Stimulated activated CD4-positive, alpha-beta T cell treated with anti-CD3 and anti-CD28 coated beads, Interleukin-1b, Interleukin-23, amount 100 ng/mL, for 48 hours (primary cell): ENCODE data around the gene TNP2.

Experiments used
- DNase-seq: peaks from one replicate; pipeline ENCODE4 v3.0.0-alpha.2; 2020

The TNP2 gene

GRCh38 chr16:11276896-11277593 lies 7.9 kb upstream of the TNP2 start:
- no peak for DNase-seq

- no peak for DNase-seq
Observed at GRCh38 chr16:11276143-11276895, 7.2 kb upstream of the TNP2 start, which contains the start of gene PRM2. PRM2 (minus strand) TSS chr16:11276480; CDS start chr16:11276370, 110 bp downstream.

GRCh38 chr16:11274964-11275363 lies 5.8 kb upstream of the TNP2 start:
- no peak for DNase-seq

GRCh38 chr16:11273721-11274324 lies 4.7 kb upstream of the TNP2 start:
- no peak for DNase-seq

GRCh38 chr16:11272921-11273720 lies 4.0 kb upstream of the TNP2 start, which contains the start of gene PRM3:
PRM3 (minus strand) TSS chr16:11273629; CDS start chr16:11273595, 34 bp downstream.
- DNase-seq, result no peak

GRCh38 chr16:11272484-11272883 lies 3.4 kb upstream of the TNP2 start:
- no peak for DNase-seq

- DNase-seq, result no peak
Observed at GRCh38 chr16:11271610-11272009, 2.5 kb upstream of the TNP2 start.

- no peak for DNase-seq
Observed at GRCh38 chr16:11270602-11271162, 1.6 kb upstream of the TNP2 start.

GRCh38 chr16:11265124-11265523 lies 4.0 kb downstream of the TNP2 start:
- no peak for DNase-seq

GRCh38 chr16:11264155-11264832 lies 4.8 kb downstream of the TNP2 start:
- no peak for DNase-seq

GRCh38 chr16:11263737-11264136 lies 5.4 kb downstream of the TNP2 start:
- peak; percentile 73 for DNase-seq

GRCh38 chr16:11262915-11263314 lies 6.2 kb downstream of the TNP2 start:
- no peak for DNase-seq

- DNase-seq, result no peak
Observed at GRCh38 chr16:11260596-11260966, 8.5 kb downstream of the TNP2 start.

GRCh38 chr16:11259655-11260595 lies 9.2 kb downstream of the TNP2 start:
- DNase-seq, result no peak

- DNase-seq, result no peak
Observed at GRCh38 chr16:11258553-11259492, 10.3 kb downstream of the TNP2 start.

GRCh38 chr16:11257131-11257938 lies 11.8 kb downstream of the TNP2 start:
- peak; percentile 65 for DNase-seq

GRCh38 chr16:11256661-11257130 lies 12.4 kb downstream of the TNP2 start:
- peak; percentile 61 for DNase-seq
